Bronchial epithelial cell (primary cell): Measurements from ENCODE around the gene TJP1. TPM values are rescaled to one million over a fixed set of nuclear protein-coding genes. Genes with fewer than 3 reads are reported as not detected.

Source experiments
- DNase-seq: peaks from one replicate; pipeline ENCODE4 v3.0.0-alpha.2; 2010; ENCODE audit warnings: low read depth
- FAIRE-seq: peaks from 2 replicates; lab custom pipeline; 2011; peaks lifted over from hg19 to GRCh38; lab: Jason Lieb, UNC
- H3K27me3 ChIP-seq: 2 replicates; pipeline ENCODE4 v1.5.1; 2011; ENCODE audit warnings: low read length; ENCODE audit not compliant: control insufficient read depth, insufficient read depth
- H3K36me3 ChIP-seq: 2 replicates; pipeline ENCODE4 v1.5.1; 2011; ENCODE audit warnings: low read length; ENCODE audit not compliant: control insufficient read depth, insufficient read depth
- H3K4me3 ChIP-seq: 2 replicates; pipeline ENCODE4 v1.5.1; 2011; ENCODE audit warnings: mild to moderate bottlenecking, low read depth, low read length, control low read depth
- total RNA-seq: library from RNA; depleted of rRNA; stranded (reverse); fragments of >200 nt; gene quantifications from 2 replicates; pipeline ENCODE4 v1.2.1, GENCODE V29; 2014
- TF ChIP-seq, protein P1 (sequence below): IDR thresholded peaks from 2 replicates; pipeline ENCODE4 v1.5.1; 2011; ENCODE audit warnings: mild to moderate bottlenecking, moderate library complexity, low read length, control low read depth, inconsistent platforms; ENCODE audit not compliant: insufficient read depth, severe bottlenecking

The TJP1 gene
- total RNA-seq, 1 donor from 2014 or later = 62.9 TPM

DNA sequence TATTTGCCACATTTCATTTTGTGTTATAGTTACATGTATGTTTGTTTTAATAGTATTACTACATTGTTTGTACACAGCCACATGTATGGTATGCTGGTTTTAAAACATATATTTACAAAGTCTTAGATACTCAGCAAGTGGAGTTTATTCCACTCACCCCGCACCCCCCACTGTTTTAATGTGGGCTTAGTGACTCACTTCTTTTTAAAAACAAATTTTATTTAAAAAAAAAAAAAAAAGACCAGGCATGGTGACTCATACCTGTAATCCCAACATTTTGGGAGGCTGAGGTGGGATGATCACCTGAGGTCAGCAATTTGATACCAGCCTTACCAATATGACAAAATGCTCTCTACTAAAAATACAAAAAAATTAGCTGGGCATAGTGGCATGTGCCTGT lies 26.9 kb upstream of the TJP1 start:
- peak; percentile 52 for DNase-seq
- H3K36me3 ChIP-seq = no peaks in the 10 kb centered on the region
- no peaks in the 10 kb centered on the region for H3K27me3 ChIP-seq
- no peak for FAIRE-seq
- H3K4me3 ChIP-seq = no peak overlapping the region
- TF ChIP-seq, protein P1, sequence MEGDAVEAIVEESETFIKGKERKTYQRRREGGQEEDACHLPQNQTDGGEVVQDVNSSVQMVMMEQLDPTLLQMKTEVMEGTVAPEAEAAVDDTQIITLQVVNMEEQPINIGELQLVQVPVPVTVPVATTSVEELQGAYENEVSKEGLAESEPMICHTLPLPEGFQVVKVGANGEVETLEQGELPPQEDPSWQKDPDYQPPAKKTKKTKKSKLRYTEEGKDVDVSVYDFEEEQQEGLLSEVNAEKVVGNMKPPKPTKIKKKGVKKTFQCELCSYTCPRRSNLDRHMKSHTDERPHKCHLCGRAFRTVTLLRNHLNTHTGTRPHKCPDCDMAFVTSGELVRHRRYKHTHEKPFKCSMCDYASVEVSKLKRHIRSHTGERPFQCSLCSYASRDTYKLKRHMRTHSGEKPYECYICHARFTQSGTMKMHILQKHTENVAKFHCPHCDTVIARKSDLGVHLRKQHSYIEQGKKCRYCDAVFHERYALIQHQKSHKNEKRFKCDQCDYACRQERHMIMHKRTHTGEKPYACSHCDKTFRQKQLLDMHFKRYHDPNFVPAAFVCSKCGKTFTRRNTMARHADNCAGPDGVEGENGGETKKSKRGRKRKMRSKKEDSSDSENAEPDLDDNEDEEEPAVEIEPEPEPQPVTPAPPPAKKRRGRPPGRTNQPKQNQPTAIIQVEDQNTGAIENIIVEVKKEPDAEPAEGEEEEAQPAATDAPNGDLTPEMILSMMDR = no peak

DNA sequence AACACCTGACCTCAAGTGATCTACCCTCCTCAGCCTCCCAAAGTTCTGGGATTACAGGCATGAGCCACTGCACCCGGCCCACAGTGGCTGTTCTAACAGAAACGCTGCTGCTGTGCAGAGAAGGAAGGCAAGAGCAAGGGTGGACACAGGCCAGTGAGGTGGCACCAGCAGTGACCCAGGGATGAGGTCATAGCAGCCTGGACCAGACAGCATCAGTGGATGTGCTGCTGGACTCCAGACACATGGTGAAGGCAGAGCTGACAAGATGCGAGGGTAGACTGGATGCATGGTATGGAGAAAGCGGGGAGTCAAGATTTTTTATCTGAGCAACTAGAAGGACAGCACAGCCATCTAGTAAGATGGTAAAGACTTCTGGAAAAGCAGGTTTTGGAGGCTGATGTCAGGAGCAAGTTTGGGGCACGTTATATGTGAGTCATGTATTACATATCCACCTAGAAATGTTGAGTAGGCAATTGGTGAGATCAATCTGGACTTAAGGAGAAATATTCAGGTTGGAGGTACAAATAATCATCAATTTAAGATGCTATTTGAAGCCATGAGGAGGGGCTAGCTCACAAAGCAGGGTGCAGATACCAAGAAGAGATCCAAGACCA lies 22.1 kb upstream of the TJP1 start:
- DNase-seq (peak; percentile 97), FAIRE-seq (peak; percentile 97)
- H3K27me3 ChIP-seq = no peaks in the 10 kb centered on the region

GRCh38 chr15:29842290-29842689 lies 20.0 kb upstream of the TJP1 start:
- Histone ChIP-seq H3K27me3 (no peaks in the 10 kb centered on the region), H3K36me3 (no peaks in the 10 kb centered on the region), H3K4me3 (no peak overlapping the region)
- no peak for DNase-seq
- FAIRE-seq = no peak
- TF ChIP-seq, protein P1 = no peak

More for the DNA sequence above, 22.1 kb upstream of the TJP1 start:
- TF ChIP-seq, protein P1 = no peak
- Histone ChIP-seq H3K4me3 (no peak overlapping the region), H3K36me3 (no peaks in the 10 kb centered on the region)

DNA sequence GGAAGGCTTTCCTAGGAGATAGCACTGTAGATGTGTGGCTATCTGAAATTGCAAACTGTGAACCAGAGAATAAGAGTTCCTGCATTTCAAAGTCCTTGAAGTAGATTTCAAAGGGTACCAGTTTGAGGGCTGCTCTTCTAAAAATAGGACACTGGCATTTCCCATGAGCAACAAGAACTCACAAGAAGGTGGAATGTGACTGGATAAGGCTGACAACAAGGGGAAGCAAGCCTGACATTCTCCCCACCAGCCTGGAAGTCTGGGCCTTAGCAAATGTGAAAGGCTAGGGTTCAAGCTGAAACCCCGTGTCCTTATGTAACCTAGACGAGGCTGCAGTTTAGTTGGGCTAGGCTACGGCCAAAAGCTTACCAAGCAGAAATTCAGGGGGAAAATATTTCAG lies 18.7 kb upstream of the TJP1 start:
- no peaks in the 10 kb centered on the region for H3K36me3 ChIP-seq
- DNase-seq (no peak), FAIRE-seq (peak; percentile 79)
- TF ChIP-seq, protein P1 = no peak
- H3K4me3 ChIP-seq = no peak overlapping the region
- no peaks in the 10 kb centered on the region for H3K27me3 ChIP-seq

DNA sequence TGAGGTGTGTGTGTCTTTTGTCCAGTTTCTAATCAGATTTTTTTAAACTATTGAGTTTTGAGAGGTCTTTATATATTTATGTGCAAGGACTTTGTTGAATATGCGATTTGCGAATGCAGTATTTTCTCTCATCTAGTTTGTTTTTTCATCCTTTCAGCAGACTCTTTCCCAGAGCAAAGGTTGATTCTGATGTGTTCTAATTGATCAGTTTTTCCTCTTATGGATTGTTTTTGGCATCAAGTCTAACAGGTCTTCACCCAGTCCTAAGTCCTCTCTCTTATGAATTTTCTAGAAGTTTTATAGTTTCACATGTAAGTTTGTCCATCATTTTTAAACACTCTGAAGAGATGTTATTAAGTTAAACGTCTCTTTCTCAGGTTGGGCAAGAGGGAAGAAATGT lies 17.8 kb upstream of the TJP1 start:
- no peak overlapping the region for H3K4me3 ChIP-seq
- TF ChIP-seq, protein P1 = no peak
- DNase-seq = no peak
- no peaks in the 10 kb centered on the region for H3K36me3 ChIP-seq
- H3K27me3 ChIP-seq = no peaks in the 10 kb centered on the region
- FAIRE-seq = no peak
